A673 (cell line): ENCODE results near the gene SARDH. TPM values are rescaled to one million over a fixed set of nuclear protein-coding genes. Genes with fewer than 3 reads are reported as not detected.

ENCODE experiments used
- BruUV-seq: library from RNA; stranded (reverse); fragments of 400-500 nt; replicated peaks from 2 replicates; lab custom pipeline; 2021; lab: Mats Ljungman, UMichigan
- CTCF ChIA-PET: fragments of 300-600 bp; sonication (Branson Sonifier 250); formaldehyde crosslinking; loops from one replicate; lab custom pipeline; 2022; ENCODE audit warnings: antibody characterized with exemption; lab: Charles Lee
- POLR2A ChIA-PET: fragments of 300-600 bp; sonication (Branson Sonifier 250); formaldehyde crosslinking; loops from one replicate; lab custom pipeline; 2022; ENCODE audit warnings: antibody characterized with exemption; ENCODE audit not compliant: low non-redundant PET; lab: Charles Lee
- DNase-seq: peaks from one replicate; pipeline ENCODE4 v3.0.0-alpha.2; 2015; ENCODE audit warnings: low spot score
- H3K27ac ChIP-seq: fragments of 200-600 bp; sonication (generic); 2 replicates; pipeline ENCODE4 v1.5.1; 2016; ENCODE audit warnings: mixed run types, low read depth, mild to moderate bottlenecking, mixed read lengths, antibody characterized with exemption, low read length; ENCODE audit not compliant: poor library complexity, severe bottlenecking
- H3K27me3 ChIP-seq: fragments of 200-600 bp; sonication (generic); replicated peaks from 2 replicates; pipeline ENCODE4 v1.6.1; 2017; ENCODE audit warnings: mixed run types, low read depth, mild to moderate bottlenecking, mixed read lengths, antibody characterized with exemption, low read length; ENCODE audit not compliant: insufficient read depth, poor library complexity
- H3K36me3 ChIP-seq: fragments of 200-600 bp; sonication (generic); 2 replicates; pipeline ENCODE4 v1.6.1; 2016; ENCODE audit warnings: mixed run types, mild to moderate bottlenecking, mixed read lengths, antibody characterized with exemption, low read length; ENCODE audit not compliant: insufficient read depth, poor library complexity, severe bottlenecking
- H3K4me1 ChIP-seq: fragments of 200-600 bp; sonication (generic); 2 replicates; pipeline ENCODE4 v1.6.1; 2017; ENCODE audit warnings: mixed run types, mild to moderate bottlenecking, mixed read lengths, antibody characterized with exemption, low read length; ENCODE audit not compliant: insufficient read depth, poor library complexity, severe bottlenecking
- H3K4me3 ChIP-seq: fragments of 200-600 bp; sonication (generic); 2 replicates; pipeline ENCODE4 v1.5.1; 2016; ENCODE audit warnings: low read depth, mixed run types, mild to moderate bottlenecking, mixed read lengths, low read length; ENCODE audit not compliant: poor library complexity, severe bottlenecking
- H3K9me3 ChIP-seq: fragments of 200-600 bp; sonication (generic); 2 replicates; pipeline ENCODE4 v1.6.1; 2016; ENCODE audit warnings: mixed run types, low read depth, mild to moderate bottlenecking, mixed read lengths, antibody characterized with exemption, low read length; ENCODE audit not compliant: poor library complexity, severe bottlenecking
- EZH2 ChIP-seq: fragments of 200-600 bp; sonication (generic); IDR thresholded peaks from 2 replicates; pipeline ENCODE4 v1.6.1; 2017; ENCODE audit warnings: borderline replicate concordance, low read depth, mild to moderate bottlenecking, mixed read lengths, antibody characterized with exemption, low read length; ENCODE audit not compliant: poor library complexity, severe bottlenecking
- intact Hi-C: fragments of 100-400 bp; cut with micrococcal nuclease; formaldehyde crosslinking; loops from one replicate; pipeline ENCODE4 v1.10.0; 2022; ENCODE audit not compliant: unreplicated experiment
- total RNA-seq: library from RNA; stranded (reverse); gene quantifications from 2 replicates; pipeline ENCODE4 v1.2.3, GENCODE V29; 2021
- TF ChIP-seq, protein P1 (sequence below): fragments of 300-800, 200-600 bp; sonication (generic); conservative IDR thresholded peaks from 2 replicates; pipeline ENCODE4 v1.5.1; 2017; ENCODE audit warnings: low read depth, mild to moderate bottlenecking, antibody characterized with exemption, low read length, moderate library complexity, mixed read lengths

The SARDH gene
- total RNA-seq, 1 experiment from 2014 or later = 0.37 TPM

DNA sequence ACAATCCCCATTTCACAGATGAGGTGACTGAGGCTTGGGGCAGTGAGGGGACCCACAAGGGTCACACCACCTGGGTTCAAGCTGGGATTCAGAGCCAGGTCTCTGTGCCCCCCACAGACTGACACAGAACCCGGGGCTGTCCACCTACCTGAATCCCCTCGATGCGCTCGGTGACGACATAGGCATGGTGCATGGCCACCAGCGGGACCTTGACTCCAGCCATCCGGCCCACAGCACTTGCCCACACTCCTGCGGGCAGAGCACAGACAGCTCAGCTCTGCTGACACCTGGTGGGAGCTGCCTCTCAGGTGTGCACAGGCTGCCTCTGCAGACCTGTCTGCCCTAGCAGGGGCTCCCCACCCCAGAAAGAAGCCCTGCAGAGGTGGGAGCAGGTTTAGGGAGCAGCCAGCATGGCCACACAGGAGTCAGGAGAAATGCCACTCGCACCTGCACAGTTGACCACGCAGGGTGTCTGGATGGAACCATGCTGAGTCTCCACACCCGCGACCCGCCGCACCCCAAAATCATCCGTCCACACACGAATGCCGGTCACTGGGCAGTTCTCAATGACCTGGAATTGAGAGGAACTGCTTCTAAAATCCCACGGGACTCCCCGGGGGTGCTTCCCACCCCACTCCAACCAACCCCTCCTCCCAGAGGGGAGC is 8.4 kb downstream of the SARDH start:
- H3K4me3 ChIP-seq = no peak overlapping the region
- ChIA-PET CTCF (no interaction called here), POLR2A (no interaction called here)
- no peaks in the 10 kb centered on the region for H3K27me3 ChIP-seq
- intact Hi-C loops = loop anchor here (5.0 to 10.0 kb wide), 2 partner anchors 125 to 542 kb away; partner anchors contain the start of gene FAM163B
- TF ChIP-seq EZH2 = no peak
- TF ChIP-seq, protein P1, sequence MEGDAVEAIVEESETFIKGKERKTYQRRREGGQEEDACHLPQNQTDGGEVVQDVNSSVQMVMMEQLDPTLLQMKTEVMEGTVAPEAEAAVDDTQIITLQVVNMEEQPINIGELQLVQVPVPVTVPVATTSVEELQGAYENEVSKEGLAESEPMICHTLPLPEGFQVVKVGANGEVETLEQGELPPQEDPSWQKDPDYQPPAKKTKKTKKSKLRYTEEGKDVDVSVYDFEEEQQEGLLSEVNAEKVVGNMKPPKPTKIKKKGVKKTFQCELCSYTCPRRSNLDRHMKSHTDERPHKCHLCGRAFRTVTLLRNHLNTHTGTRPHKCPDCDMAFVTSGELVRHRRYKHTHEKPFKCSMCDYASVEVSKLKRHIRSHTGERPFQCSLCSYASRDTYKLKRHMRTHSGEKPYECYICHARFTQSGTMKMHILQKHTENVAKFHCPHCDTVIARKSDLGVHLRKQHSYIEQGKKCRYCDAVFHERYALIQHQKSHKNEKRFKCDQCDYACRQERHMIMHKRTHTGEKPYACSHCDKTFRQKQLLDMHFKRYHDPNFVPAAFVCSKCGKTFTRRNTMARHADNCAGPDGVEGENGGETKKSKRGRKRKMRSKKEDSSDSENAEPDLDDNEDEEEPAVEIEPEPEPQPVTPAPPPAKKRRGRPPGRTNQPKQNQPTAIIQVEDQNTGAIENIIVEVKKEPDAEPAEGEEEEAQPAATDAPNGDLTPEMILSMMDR = no peak
- no peaks in the 10 kb centered on the region for H3K36me3 ChIP-seq
- BruUV-seq = no TSS peak
- H3K9me3 ChIP-seq = no peaks in the 10 kb centered on the region
- no peak for DNase-seq
- no peaks in the 10 kb centered on the region for H3K4me1 ChIP-seq
- no peak overlapping the region for H3K27ac ChIP-seq

DNA sequence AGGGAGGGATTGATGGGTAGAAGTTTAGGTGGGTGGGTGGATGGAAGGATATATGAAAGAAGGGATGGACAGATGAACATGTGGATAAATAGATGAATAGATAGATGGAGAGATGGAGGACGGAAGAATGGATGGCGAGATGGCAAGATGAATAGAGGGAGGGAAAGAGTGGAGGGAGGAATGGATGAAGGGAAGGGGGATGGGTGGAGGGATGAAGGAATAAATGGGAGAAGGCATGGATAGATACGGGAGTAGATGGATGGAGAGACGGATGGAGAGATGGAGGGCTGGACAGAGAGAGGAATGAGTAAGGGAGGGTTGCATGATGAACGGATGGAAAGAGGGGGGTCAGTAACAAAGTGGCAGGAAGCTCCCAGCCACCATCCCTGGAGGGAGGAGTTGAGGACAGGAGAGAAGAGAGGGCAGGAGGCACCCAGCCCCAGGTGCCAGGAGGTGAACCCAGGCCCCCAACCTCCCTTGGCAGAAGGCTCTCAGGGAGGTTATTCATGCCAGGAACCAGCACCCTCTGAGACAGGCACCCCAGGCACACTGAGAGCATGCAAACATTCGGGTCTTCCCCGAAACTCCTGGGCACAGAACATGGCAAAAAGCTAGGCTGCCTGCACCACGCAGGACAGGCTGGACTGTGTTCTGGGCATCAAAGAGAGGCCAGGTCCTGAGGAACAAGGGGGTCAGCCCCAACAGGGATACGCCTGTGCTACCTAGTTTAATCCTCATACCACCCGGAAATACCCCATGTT is 9.1 kb downstream of the SARDH start:
- H3K27me3 ChIP-seq = no peaks in the 10 kb centered on the region
- H3K27ac ChIP-seq = no peak overlapping the region
- ChIA-PET CTCF (no interaction called here), POLR2A (no interaction called here)
- no peaks in the 10 kb centered on the region for H3K4me1 ChIP-seq
- intact Hi-C loops = loop anchor here (5.0 to 10.0 kb wide), 2 partner anchors 124 to 542 kb away; partner anchors contain the start of gene FAM163B
- H3K9me3 ChIP-seq = no peaks in the 10 kb centered on the region
- TF ChIP-seq, protein P1 = no peak
- no peak for TF ChIP-seq EZH2
- no peak overlapping the region for H3K4me3 ChIP-seq
- no peak for DNase-seq
- no TSS peak for BruUV-seq
- no peaks in the 10 kb centered on the region for H3K36me3 ChIP-seq

DNA sequence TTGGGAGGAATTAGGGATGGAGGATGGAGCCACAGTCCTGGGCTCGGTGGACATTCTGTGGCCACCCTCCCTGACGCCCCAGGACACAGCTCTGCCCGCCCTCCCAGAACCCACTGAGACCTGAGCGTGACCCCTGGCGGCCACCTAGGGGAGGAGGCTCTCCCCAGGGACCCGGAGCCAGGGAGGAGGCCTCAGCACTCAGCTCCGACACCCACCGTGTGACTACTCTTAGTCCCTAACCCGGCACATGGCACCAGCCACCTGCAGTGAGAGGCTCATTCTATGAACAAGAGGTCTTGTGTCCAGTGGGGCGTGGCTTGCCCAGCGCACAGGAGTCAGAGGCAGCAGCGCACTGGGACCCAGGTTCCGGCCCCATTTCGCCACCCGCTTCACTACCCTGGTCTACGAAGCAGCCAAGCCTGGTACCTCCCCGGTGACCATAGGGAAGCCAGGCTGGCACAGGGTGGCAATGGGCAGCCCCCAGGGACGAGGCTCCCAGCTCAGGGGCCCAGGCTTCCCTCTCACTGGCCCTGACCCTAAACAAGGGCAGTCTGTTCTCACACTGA is 10.2 kb downstream of the SARDH start:
- H3K36me3 ChIP-seq = no peaks in the 10 kb centered on the region

More for the DNA sequence above, 10.2 kb downstream of the SARDH start:
- Histone ChIP-seq H3K4me1 (no peaks in the 10 kb centered on the region), H3K4me3 (no peak overlapping the region), H3K27me3 (no peaks in the 10 kb centered on the region), H3K9me3 (no peaks in the 10 kb centered on the region), H3K27ac (no peak overlapping the region)
- POLR2A ChIA-PET = no interaction called here
- CTCF ChIA-PET = no interaction called here
- intact Hi-C loops = loop anchor here (5.0 to 10.0 kb wide), 2 partner anchors 123 to 541 kb away; partner anchors contain the start of gene FAM163B
- BruUV-seq = no TSS peak
- no peak for TF ChIP-seq EZH2
- TF ChIP-seq, protein P1 = no peak
- DNase-seq = no peak
